Activated naive CD8-positive, alpha-beta T cell (primary cell): ENCODE results near the gene CAPNS2.

ENCODE experiments used
- H3K27ac Mint-ChIP-seq: one replicate; pipeline ENCODE4 v1.8.0; 2021; ENCODE audit warnings: mixed read lengths
- H3K27me3 Mint-ChIP-seq: one replicate; pipeline ENCODE4 v1.8.0; 2021; ENCODE audit warnings: mixed read lengths
- H3K36me3 Mint-ChIP-seq: one replicate; pipeline ENCODE4 v1.8.0; 2021; ENCODE audit warnings: mixed read lengths
- H3K4me1 Mint-ChIP-seq: one replicate; pipeline ENCODE4 v1.8.0; 2021; ENCODE audit warnings: low read depth, mixed read lengths
- H3K4me3 Mint-ChIP-seq: one replicate; pipeline ENCODE4 v1.8.0; 2021; ENCODE audit warnings: mild to moderate bottlenecking, mixed read lengths
- H3K9me3 Mint-ChIP-seq: one replicate; pipeline ENCODE4 v1.8.0; 2021; ENCODE audit warnings: low read depth, mixed read lengths

CAPNS2 gene

DNA sequence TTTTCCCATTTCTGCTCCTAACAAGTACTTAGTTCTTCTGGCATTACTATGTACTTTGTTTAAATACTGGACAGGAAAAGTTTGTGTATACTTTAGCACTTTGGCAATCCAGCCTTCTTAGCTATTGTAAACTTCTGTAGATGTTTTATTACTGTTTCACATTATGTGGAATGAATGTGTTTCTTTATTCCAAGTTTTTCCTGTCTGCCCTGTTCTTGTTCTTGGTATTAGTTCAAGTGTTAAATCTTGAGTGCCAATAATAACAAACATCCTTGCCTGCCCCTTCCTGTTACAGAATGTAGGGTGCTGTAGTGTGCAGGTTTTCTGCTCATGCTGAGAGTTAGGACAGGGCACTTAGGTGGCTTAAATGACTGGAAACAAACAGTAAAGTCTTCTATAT, 7.3 kb upstream of the CAPNS2 start:
- Mint-ChIP-seq H3K36me3 (no peaks in the 10 kb centered on the region), H3K4me1 (no peaks in the 10 kb centered on the region), H3K9me3 (no peaks in the 10 kb centered on the region), H3K27me3 (no peaks in the 10 kb centered on the region), H3K27ac (no peak overlapping the region), H3K4me3 (no peak overlapping the region)

DNA sequence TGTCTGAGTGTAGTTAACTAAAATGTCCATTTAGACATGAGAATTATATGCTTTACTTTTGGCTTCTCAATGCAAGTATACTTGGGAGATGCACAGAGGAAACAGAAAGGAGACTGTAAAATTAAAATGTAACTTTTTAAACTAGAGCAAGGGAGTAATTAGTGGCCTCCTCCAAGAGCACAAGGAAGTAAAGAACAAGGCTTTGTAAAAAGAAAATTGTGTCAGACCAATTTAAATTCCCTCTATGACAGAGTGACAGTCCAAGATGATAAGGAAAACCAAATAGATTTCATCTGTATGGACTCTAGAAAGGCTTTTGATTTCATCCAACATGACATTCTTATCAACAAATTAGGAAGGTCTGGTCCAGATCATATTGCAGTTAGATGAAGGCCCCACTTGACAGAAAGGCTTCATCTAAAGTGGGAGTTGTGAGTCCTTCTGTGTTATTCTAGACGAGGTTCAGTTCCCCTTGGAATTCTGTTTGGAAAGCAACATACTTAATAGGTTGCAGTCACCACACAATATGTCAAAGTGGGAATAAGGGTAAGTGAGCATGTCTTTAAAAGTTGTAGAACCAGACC, 6.5 kb upstream of the CAPNS2 start:
- Mint-ChIP-seq H3K9me3 (no peaks in the 10 kb centered on the region), H3K27ac (no peak overlapping the region), H3K36me3 (no peaks in the 10 kb centered on the region), H3K4me1 (no peaks in the 10 kb centered on the region), H3K27me3 (no peaks in the 10 kb centered on the region), H3K4me3 (no peak overlapping the region)

DNA sequence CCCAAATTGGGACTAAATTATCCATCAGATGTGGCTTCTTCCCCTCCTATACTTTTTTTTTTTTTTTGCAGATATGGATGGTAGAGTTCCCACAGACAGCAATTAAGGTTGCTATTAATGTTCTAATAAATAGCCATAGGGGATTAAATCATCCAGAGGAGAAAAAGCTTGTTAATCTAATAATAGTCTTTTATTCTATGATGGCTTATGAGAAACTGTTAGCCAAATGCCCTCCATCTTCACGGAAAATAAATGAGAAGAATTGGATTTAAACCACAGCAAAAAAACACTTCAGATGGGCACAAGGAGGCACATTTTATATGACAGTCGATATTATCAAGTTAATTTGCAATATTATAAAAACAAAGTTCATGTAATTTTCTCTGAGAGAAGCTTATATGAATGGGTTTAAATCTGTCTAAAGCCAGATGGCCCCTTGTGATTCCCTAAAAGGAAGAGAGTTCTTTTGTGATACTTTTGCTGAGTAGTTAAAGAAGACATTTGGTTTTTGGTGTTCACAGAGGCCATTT, 5.1 kb upstream of the CAPNS2 start:
- Mint-ChIP-seq H3K36me3 (no peaks in the 10 kb centered on the region), H3K9me3 (no peaks in the 10 kb centered on the region), H3K27ac (no peak overlapping the region), H3K4me1 (no peaks in the 10 kb centered on the region), H3K4me3 (no peak overlapping the region), H3K27me3 (no peaks in the 10 kb centered on the region)

DNA sequence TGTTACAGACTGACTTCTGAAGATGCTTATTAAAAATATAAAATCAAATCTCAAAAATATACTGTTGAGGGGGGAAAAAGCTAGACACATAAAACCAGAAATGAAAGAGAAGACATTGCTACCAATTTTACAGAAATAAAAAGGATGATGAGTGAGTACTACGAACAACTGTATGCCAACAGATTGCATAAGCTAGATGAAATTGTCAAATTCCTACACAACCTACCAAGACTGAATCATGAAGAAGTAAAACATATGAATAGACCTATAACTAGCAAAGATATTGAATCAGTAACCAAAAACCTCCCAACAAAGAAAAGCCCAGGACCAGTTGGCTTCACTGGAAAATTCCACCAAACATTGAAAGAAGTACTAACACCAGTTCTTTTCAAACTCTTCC, 3.5 kb upstream of the CAPNS2 start:
- Mint-ChIP-seq H3K27me3 (no peaks in the 10 kb centered on the region), H3K4me3 (no peak overlapping the region), H3K4me1 (no peaks in the 10 kb centered on the region), H3K36me3 (no peaks in the 10 kb centered on the region), H3K27ac (no peak overlapping the region), H3K9me3 (no peaks in the 10 kb centered on the region)

DNA sequence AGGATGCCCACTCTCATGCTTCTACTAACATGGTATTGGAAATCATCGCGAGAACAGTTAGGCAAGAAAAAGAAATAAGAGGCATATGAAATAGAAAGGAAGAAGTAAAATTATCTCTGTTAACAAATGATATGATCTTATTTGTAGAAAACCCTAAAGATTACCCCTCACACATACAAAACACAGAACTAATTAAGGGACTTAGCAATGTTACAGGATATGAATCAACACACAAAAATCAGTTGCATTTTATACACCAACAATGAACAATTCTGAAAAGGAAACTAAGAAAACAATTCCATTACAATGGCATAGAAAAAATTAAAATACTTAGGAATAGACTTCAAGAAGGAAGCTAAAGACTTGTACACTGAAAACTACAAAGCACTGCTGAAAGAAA, 2.7 kb upstream of the CAPNS2 start:
- Mint-ChIP-seq H3K4me1 (no peaks in the 10 kb centered on the region), H3K9me3 (no peaks in the 10 kb centered on the region), H3K36me3 (no peaks in the 10 kb centered on the region), H3K27ac (no peak overlapping the region), H3K27me3 (no peaks in the 10 kb centered on the region), H3K4me3 (no peak overlapping the region)

DNA sequence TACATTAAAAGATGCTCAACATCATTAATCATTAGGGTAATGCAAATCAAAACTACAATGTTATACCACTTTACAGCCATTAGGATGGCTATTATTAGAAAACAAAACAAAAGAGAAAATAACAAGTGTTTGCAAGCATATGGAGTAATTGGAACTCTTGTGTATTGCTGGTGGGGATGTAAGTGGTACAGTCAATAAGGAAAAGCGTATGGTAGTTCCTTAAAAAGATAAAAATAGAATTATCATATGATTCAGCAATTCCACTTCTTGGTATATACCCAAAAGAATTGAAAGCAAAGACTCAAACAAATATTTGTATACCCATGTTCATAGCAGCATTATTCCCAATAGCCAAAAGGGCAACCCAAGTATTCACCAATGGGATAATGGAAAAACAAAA, 1.4 kb upstream of the CAPNS2 start:
- no peak overlapping the region for H3K27ac Mint-ChIP-seq
- H3K27me3 Mint-ChIP-seq, result no peaks in the 10 kb centered on the region
- no peak overlapping the region for H3K4me3 Mint-ChIP-seq
- no peaks in the 10 kb centered on the region for H3K4me1 Mint-ChIP-seq
- no peaks in the 10 kb centered on the region for H3K9me3 Mint-ChIP-seq
- no peaks in the 10 kb centered on the region for H3K36me3 Mint-ChIP-seq

DNA sequence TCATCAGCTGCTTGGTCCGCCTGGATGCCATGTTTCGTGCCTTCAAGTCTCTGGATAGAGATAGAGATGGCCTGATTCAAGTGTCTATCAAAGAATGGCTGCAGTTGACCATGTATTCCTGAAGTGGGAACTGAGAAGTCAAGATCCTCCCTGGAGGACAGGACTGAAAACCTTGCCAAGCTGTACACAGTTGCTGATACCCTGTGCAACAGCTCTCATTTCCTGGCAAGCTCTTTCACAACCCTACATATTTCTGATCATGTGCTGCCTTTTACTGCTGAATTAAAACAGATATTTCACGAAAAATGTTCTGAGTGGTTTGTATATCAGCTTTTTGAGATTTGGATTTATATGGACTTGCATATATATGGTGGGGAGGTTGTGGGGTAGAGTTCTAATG, 898 bp downstream of the CAPNS2 start:
- no peaks in the 10 kb centered on the region for H3K4me1 Mint-ChIP-seq
- no peak overlapping the region for H3K27ac Mint-ChIP-seq
- H3K36me3 Mint-ChIP-seq, result no peaks in the 10 kb centered on the region
- H3K9me3 Mint-ChIP-seq, result no peaks in the 10 kb centered on the region
- H3K27me3 Mint-ChIP-seq, result no peaks in the 10 kb centered on the region
- H3K4me3 Mint-ChIP-seq, result no peak overlapping the region

DNA sequence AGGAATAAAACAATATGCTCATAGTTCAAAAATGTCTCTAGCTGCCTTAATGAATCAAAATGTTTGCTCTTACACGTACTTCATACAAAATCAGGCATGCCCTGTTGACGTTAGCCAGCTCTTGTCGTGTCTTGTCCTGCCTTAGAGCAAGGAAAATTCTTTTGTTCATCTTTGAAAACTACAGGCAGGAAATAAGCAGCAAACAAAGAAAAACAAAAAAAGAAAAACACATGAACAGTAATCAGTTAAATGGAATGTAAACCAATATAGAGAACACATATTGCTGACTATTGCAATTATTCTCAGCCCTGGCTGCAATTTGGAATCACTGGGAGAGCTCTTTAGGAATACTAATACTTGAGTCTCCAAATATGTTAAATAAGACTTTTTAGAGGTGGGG, 1.7 kb downstream of the CAPNS2 start:
- Mint-ChIP-seq H3K9me3 (no peaks in the 10 kb centered on the region), H3K4me1 (no peaks in the 10 kb centered on the region), H3K27ac (no peak overlapping the region), H3K36me3 (no peaks in the 10 kb centered on the region), H3K27me3 (peaks cover 1% of the 10 kb centered on the region), H3K4me3 (no peak overlapping the region)

DNA sequence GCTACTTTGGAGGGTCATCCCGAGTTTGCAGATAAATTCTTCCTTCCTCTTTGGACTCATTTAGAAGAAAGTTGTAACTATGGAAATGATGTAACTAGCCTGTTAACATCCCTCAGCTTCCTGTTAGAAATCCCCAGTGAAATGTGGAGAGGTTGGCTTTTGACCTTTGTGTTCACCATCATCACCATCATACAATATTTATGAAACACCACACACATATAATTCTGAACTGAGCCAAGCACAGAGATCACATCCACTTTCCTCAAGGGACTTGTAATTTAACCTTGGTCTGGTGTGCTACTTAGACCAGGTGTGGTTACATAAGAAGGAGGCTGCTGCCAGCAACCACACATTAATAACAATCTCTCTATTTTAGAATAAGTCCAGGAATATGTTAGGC, 2.5 kb downstream of the CAPNS2 start:
- peaks cover 1% of the 10 kb centered on the region for H3K27me3 Mint-ChIP-seq
- no peak overlapping the region for H3K4me3 Mint-ChIP-seq
- H3K36me3 Mint-ChIP-seq, result no peaks in the 10 kb centered on the region
- H3K9me3 Mint-ChIP-seq, result no peaks in the 10 kb centered on the region
- H3K4me1 Mint-ChIP-seq, result no peaks in the 10 kb centered on the region
- no peak overlapping the region for H3K27ac Mint-ChIP-seq

DNA sequence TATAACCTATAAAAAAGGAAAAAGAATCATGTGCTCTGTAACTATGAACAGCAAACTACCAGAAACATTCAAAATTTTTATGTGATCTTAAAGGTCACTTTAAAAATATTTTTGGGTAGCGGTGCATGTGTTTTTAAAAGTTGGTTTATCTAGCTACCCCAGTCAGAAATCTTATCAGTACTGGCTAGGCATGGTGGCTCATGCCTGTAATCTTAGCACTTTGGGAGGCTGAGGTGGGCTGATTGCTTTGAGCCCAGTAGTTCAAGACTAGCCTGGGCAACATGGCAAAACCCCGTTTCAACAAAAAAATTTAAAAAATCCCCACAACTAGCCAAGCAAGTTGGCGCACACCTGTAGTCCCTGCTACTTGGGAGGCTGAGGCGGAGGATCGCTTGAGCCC, 3.7 kb downstream of the CAPNS2 start:
- no peak overlapping the region for H3K27ac Mint-ChIP-seq
- no peaks in the 10 kb centered on the region for H3K4me1 Mint-ChIP-seq
- no peak overlapping the region for H3K4me3 Mint-ChIP-seq
- H3K9me3 Mint-ChIP-seq, result no peaks in the 10 kb centered on the region
- no peaks in the 10 kb centered on the region for H3K36me3 Mint-ChIP-seq
- peaks cover 1% of the 10 kb centered on the region for H3K27me3 Mint-ChIP-seq

DNA sequence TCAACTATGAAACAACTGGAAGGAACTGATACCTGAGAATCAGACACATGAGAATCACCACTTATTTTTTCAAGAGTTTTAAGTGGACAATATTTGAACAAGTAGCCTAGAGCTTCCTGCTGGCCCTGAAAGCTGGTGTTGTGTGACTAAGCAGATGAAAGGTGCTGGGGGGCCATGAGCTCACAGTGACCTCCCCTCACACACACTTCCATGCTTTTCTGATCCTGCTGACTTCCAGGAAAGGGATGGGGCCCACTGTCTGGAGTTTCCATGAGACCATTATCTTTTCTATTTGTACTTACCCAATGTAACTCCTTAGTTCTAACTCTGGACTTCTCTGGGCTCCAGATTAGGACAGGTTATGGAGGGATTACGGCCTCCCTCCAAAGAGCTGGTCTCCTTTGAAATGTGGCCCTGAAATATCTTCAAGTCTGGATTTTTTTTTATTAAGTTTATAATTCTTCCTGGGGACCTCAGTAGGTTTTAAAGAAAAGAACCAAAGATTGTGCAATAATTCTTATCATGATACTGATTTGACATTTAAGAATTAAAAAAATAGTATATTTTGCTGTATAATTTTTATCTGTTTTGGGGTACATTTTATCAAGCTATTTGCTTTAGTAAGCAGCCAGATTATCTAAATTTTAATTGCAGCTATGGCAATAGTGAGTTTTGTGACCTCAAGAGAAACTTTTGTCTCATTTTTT, 4.9 kb downstream of the CAPNS2 start:
- Mint-ChIP-seq H3K27ac (no peak overlapping the region), H3K4me3 (no peak overlapping the region), H3K27me3 (peaks cover 1% of the 10 kb centered on the region), H3K9me3 (no peaks in the 10 kb centered on the region), H3K4me1 (no peaks in the 10 kb centered on the region), H3K36me3 (no peaks in the 10 kb centered on the region)

DNA sequence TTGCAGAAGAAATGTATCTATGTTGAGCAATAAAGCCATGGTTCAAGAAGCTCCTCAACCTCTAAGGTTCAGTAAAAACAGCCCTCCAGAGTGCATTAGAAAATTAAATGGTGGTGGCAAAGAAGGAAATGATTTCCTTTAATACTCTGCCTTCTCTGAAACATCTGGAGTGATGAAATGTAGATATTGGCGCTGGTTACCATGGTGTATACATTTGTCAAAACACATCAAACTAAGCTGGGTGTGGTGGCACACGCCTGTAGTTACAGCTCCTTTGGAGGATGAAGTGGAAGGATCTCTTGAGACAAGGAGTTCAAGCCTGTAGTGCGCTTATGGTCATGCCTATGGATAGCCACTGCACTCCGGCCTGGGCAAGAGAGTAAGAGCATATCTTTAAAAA, 6.0 kb downstream of the CAPNS2 start:
- no peaks in the 10 kb centered on the region for H3K36me3 Mint-ChIP-seq
- H3K4me3 Mint-ChIP-seq, result no peak overlapping the region
- no peaks in the 10 kb centered on the region for H3K9me3 Mint-ChIP-seq
- no peaks in the 10 kb centered on the region for H3K4me1 Mint-ChIP-seq
- H3K27me3 Mint-ChIP-seq, result peaks cover 1% of the 10 kb centered on the region
- H3K27ac Mint-ChIP-seq, result no peak overlapping the region

DNA sequence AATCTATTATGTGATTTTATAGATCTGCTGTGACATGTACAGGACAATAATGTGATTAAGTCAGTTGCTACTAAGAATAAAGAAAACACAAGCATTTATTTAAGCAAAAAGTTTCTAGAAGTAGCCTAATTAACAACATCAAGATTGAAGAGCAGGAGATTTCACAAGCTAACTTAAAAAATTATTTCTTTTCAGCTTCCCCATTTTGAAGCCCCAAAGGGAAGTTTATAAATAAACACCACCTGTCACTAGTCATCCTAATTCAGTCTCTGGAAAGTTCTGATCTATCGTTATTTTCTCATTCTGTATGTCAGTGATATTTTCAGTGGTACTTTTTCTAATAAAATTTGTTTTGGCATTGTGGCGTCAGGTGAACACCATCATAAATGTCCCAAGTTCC, 8.3 kb downstream of the CAPNS2 start:
- no peak overlapping the region for H3K4me3 Mint-ChIP-seq
- no peaks in the 10 kb centered on the region for H3K36me3 Mint-ChIP-seq
- H3K9me3 Mint-ChIP-seq, result no peaks in the 10 kb centered on the region
- H3K27ac Mint-ChIP-seq, result no peak overlapping the region
- H3K4me1 Mint-ChIP-seq, result no peaks in the 10 kb centered on the region
- peaks cover 1% of the 10 kb centered on the region for H3K27me3 Mint-ChIP-seq

DNA sequence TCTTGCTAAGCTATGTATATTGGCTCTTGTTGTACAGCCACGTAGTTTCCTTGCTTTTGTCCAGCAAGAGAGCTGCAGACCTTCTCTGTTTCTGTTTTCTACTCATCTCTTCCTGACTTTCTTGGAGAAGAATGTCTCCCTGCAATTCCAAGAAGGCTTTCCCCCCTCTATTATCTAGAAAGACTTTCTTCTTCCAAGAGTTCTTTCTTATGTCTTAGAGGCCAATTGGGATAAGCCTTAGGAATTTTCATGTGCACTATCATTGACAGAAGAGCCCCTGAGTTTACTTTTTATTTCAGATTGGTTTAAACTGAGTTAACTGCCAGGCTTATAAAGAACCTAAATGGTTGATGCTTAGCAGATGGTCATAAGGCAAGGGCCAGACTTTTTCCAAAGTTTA, 9.0 kb downstream of the CAPNS2 start:
- Mint-ChIP-seq H3K4me3 (no peak overlapping the region), H3K4me1 (no peaks in the 10 kb centered on the region), H3K36me3 (no peaks in the 10 kb centered on the region), H3K27ac (no peak overlapping the region), H3K27me3 (peaks cover 3% of the 10 kb centered on the region), H3K9me3 (no peaks in the 10 kb centered on the region)

DNA sequence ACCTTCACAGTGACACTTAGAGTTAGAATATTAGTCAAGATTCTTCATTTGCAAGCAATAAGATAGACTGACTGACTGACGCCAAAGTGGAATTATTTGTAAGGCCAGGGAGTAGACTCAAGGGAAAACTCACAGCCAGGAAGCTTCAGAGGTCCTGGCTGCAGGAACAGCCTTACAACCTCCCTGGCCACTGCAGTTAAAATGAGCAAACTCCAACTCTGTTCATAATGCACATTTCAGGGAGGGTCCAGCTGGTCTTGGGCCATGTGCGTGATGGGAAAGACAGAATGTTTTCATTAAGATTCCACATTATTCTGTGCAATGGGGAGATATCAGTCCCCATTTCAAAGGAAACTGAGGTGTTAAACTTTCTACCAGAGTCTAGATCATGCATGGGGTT, 9.9 kb downstream of the CAPNS2 start:
- H3K27ac Mint-ChIP-seq, result no peak overlapping the region
- H3K4me3 Mint-ChIP-seq, result no peak overlapping the region
- H3K36me3 Mint-ChIP-seq, result no peaks in the 10 kb centered on the region
- peaks cover 3% of the 10 kb centered on the region for H3K27me3 Mint-ChIP-seq
- no peaks in the 10 kb centered on the region for H3K4me1 Mint-ChIP-seq
- H3K9me3 Mint-ChIP-seq, result no peaks in the 10 kb centered on the region

DNA sequence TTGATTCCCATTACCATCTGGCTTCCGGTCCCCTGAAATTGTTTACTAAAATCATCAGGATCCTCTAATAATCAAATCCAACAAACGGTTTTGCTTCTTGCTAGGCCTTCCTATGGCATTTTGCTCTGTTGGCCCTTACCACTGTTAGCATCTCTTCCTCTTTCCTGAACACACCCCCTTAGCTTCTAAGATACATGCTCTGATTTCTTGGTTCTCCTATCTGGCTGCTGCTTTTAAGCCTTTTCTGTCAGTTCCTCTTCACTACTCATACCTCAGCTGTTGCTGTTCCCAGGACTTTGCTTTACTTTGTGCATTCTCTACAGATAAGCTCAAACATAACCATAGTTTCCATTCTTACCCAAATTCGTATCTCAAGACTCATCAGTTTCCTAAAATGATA, 11.4 kb downstream of the CAPNS2 start:
- H3K27me3 Mint-ChIP-seq, result peaks cover 2% of the 10 kb centered on the region
- H3K36me3 Mint-ChIP-seq, result no peaks in the 10 kb centered on the region
- no peaks in the 10 kb centered on the region for H3K4me1 Mint-ChIP-seq
- H3K4me3 Mint-ChIP-seq, result no peak overlapping the region
- H3K27ac Mint-ChIP-seq, result no peak overlapping the region
- no peaks in the 10 kb centered on the region for H3K9me3 Mint-ChIP-seq
